Upper lobe of left lung (tissue), 6 donors: ENCODE measurements around the gene IPPK. TPM values are rescaled to one million over a fixed set of nuclear protein-coding genes. Genes with fewer than 3 reads are reported as not detected.

Experiments used
- ATAC-seq, 2 donors: fragments of 200-7000 bp; cut with Tn5 transposase; one replicate each; pipeline ENCODE4 v1.9.1; 2022; ENCODE audit warnings: mild to moderate bottlenecking in 2 of 2, moderate library complexity in 2 of 2; ENCODE audit not compliant: low FRiP score in 2 of 2
- DNase-seq, 2 donors: peaks; one replicate each; pipeline ENCODE4 v3.0.0-alpha.2; 2019 to 2020
- H3K27ac ChIP-seq, 4 donors: fragments of 200-600 bp; sonication (generic); one replicate each; pipeline ENCODE4 v1.5.1; 2016 to 2019
- H3K27me3 ChIP-seq, 4 donors: fragments of 200-600 bp; sonication (generic); one replicate each; pipeline ENCODE4 v1.5.1; 2017 to 2019
- H3K36me3 ChIP-seq, 4 donors: fragments of 200-600 bp; sonication (generic); one replicate each; pipeline ENCODE4 v1.5.1; 2016 to 2019
- H3K4me1 ChIP-seq, 4 donors: fragments of 200-600 bp; sonication (generic); one replicate each; pipeline ENCODE4 v1.5.1; 2018 to 2019
- H3K4me3 ChIP-seq, 4 donors: fragments of 200-600 bp; sonication (generic); one replicate each; pipeline ENCODE4 v1.5.1; 2017 to 2019; ENCODE audit warnings: mild to moderate bottlenecking in 2 of 4, moderate library complexity in 1 of 4
- H3K9me3 ChIP-seq, 4 donors: fragments of 200-600 bp; sonication (generic); one replicate each; pipeline ENCODE4 v1.5.1; 2018 to 2019
- EP300 ChIP-seq, 4 donors: sonication (generic); formaldehyde crosslinking; IDR thresholded peaks; one replicate each; pipeline ENCODE4 v1.5.1; 2017; ENCODE audit warnings: antibody characterized with exemption in 4 of 4, control low read depth in 2 of 4
- POLR2A ChIP-seq, 4 donors: fragments of 450-650 bp; IDR thresholded peaks; one replicate each; pipeline ENCODE4 v1.5.1; 2016 to 2017; ENCODE audit warnings: antibody characterized with exemption in 4 of 4, mild to moderate bottlenecking in 2 of 4
- POLR2AphosphoS5 ChIP-seq, 2 donors: sonication (generic); formaldehyde crosslinking; IDR thresholded peaks; one replicate each; pipeline ENCODE4 v1.5.1; 2017; ENCODE audit warnings: antibody characterized with exemption in 2 of 2
- WGBS, 2 donors: methylation state at CpG; one replicate each; pipeline ENCODE4 v1.1.5; 2017 to 2018; 5-methylcytosine and 5-hydroxymethylcytosine counted together
- total RNA-seq, 6 donors: library from RNA; depleted of rRNA in 4 of 6; stranded (reverse); fragments of >200 nt in 4 of 6; gene quantifications; one replicate each; pipeline versions ENCODE4 v1.1.0 to v1.2.1, GENCODE V29; 2016 to 2021
- TF ChIP-seq, protein P1 (sequence below), 6 experiments: fragments of 450-650 bp in 4 of 6; fragments of 200-600 bp in 2 of 6; sonication (generic) in 2 of 6; IDR thresholded peaks; one replicate each; pipeline ENCODE4 v1.5.1; 2016 to 2019; ENCODE audit warnings: antibody characterized with exemption in 6 of 6
- donor health status: DM: no; HTN: no; CAD: no; lungs with moderate emphysema.
- donor health status: DM: no; HTN: yes; CAD: no; lungs with severe emphysema.

The IPPK gene
- total RNA-seq, 6 donors from 2014 or later = 4.7 to 16.6 (median 6.5) TPM

DNA sequence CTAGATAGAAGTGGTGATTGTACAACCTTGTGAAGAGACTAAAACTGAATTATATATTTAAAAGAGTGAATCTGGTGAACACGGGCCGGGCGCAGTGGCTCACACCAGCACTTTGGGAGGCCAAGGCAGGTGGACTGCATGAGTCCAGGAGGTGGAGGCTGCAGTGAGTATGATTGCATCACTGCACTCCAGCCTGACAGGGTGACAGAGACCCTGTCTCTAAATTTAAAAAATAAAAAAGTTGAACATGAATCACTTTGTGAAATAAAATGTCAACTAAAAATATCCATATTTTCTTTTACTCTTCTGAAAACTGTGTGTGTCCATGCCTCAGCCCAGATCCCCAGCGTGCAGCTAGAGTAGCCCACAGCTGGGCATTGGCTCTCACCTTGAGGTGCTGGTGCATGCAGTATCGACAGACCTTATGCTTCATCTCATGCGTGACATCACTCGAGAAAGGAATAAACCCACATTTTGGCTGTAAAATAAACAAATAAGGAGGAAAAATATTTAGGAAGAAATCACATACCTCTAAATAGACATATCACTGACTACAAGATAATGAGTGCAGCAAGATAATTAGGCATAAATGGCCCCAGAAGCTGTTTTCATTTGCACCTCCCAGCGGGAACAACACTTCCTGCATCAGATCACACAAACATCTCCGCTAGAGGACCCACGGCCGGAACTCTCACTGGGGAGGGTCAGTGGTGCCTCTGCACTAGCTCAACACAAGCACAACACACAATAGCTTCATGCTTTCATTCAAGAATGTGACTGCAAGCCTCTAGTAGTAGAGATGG, 22.1 kb downstream of the IPPK start:
- WGBS, 2 donors = 94 to 97% methylated on average over 11 of the region's 11 CpGs
- H3K4me3 ChIP-seq = no peak overlapping the region
- H3K36me3 ChIP-seq = peaks cover 19 to 89% (median 70%) of the 10 kb centered on the region in 4 donors
- DNase-seq (no peak), ATAC-seq (no peak)
- H3K27ac ChIP-seq = no peak overlapping the region
- no peaks in the 10 kb centered on the region for H3K4me1 ChIP-seq
- TF ChIP-seq POLR2AphosphoS5 (IDR thresholded peaks at IDR 0.05) (no peak), POLR2A (IDR thresholded peaks at IDR 0.05) (no peak), EP300 (IDR thresholded peaks at IDR 0.05) (no peak)
- TF ChIP-seq, protein P1, sequence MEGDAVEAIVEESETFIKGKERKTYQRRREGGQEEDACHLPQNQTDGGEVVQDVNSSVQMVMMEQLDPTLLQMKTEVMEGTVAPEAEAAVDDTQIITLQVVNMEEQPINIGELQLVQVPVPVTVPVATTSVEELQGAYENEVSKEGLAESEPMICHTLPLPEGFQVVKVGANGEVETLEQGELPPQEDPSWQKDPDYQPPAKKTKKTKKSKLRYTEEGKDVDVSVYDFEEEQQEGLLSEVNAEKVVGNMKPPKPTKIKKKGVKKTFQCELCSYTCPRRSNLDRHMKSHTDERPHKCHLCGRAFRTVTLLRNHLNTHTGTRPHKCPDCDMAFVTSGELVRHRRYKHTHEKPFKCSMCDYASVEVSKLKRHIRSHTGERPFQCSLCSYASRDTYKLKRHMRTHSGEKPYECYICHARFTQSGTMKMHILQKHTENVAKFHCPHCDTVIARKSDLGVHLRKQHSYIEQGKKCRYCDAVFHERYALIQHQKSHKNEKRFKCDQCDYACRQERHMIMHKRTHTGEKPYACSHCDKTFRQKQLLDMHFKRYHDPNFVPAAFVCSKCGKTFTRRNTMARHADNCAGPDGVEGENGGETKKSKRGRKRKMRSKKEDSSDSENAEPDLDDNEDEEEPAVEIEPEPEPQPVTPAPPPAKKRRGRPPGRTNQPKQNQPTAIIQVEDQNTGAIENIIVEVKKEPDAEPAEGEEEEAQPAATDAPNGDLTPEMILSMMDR (IDR thresholded peaks at IDR 0.05) = no peak
- H3K27me3 ChIP-seq = no peaks in the 10 kb centered on the region
- H3K9me3 ChIP-seq = no peaks in the 10 kb centered on the region

DNA sequence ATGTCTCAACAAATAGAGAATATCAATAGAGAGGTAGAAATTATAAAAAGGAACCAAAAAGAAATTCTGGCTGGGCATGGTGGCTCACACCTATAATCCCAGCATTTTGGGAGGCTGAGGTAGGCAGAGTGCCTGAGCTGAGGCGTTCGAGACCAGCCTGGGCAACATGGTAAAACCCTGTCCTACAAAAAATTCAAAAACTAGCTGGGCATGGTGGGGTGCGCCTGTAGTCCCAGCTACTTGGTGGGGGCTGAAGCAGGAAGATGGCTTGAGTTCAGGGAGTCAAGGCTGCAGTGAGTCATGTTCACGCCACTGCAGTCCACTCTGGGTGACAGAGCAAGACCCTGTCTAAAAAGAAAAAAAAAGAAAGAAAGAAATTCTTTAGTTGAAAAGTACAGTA, 24.9 kb downstream of the IPPK start:
- Histone ChIP-seq H3K9me3 (no peaks in the 10 kb centered on the region), H3K4me1 (no peaks in the 10 kb centered on the region), H3K27ac (no peak overlapping the region), H3K36me3 (peaks cover 25 to 94% (median 81%) of the 10 kb centered on the region in 4 donors), H3K27me3 (no peaks in the 10 kb centered on the region), H3K4me3 (no peak overlapping the region)
- ATAC-seq (no peak), DNase-seq (no peak)
- TF ChIP-seq POLR2A (IDR thresholded peaks at IDR 0.05) (no peak), EP300 (IDR thresholded peaks at IDR 0.05) (no peak), POLR2AphosphoS5 (IDR thresholded peaks at IDR 0.05) (no peak)
- TF ChIP-seq, protein P1 (IDR thresholded peaks at IDR 0.05) = no peak
- WGBS, 2 donors = 95 to 97% methylated on average over 4 of the region's 4 CpGs

DNA sequence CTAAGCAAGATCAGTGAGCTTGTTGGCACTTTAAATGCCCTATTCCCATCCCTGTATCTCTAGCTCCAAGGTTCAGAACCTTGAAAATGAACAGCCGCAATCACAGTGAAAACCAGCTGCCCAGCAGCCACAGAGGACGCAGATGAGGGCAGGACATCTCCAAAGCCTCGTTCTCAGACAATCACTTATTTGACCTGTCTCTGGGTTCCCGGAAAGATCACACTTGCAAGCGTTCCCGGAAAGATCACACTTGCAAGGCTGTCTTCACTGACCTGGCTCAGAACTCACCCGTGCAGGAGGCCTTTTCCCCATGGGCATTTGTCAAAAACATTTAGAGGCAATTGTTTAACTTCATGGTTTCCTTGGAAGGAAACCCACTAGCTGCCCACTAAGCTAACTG, 25.7 kb downstream of the IPPK start:
- 88 to 95% methylated on average over 7 of the region's 7 CpGs for WGBS, 2 donors
- H3K4me1 ChIP-seq = no peaks in the 10 kb centered on the region
- H3K27me3 ChIP-seq = no peaks in the 10 kb centered on the region
- peaks cover 25 to 99% (median 84%) of the 10 kb centered on the region in 4 donors for H3K36me3 ChIP-seq
- H3K4me3 ChIP-seq = no peak overlapping the region
- H3K9me3 ChIP-seq = no peaks in the 10 kb centered on the region
- TF ChIP-seq, protein P1 (IDR thresholded peaks at IDR 0.05) = no peak
- TF ChIP-seq POLR2A (IDR thresholded peaks at IDR 0.05) (no peak), EP300 (IDR thresholded peaks at IDR 0.05) (no peak)
- H3K27ac ChIP-seq = no peak overlapping the region
- no peak for ATAC-seq
- no peak for DNase-seq

DNA sequence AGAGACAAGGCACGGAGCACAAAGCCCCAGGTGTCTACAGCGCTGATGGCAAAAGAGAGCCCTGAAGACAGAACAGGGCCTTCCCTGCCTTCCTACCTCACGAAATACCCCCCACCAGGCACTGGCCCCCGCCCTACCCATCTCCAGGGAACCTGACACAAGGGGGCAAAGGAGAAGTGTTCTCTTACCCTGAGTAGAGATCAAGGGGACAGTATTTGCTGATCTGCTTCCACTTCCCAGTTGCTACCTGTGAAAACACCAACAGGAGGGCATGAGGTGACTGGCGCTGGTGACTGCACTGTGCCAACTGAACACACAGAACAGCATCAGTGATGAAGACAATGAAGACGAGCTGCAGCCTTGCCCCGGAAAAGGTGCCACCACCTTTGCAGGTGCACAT, 27.4 kb downstream of the IPPK start:
- H3K36me3 ChIP-seq = peaks cover 30 to 97% (median 85%) of the 10 kb centered on the region in 4 donors
- no peak for DNase-seq

More for the DNA sequence above, 27.4 kb downstream of the IPPK start:
- H3K27me3 ChIP-seq = no peaks in the 10 kb centered on the region
- TF ChIP-seq POLR2AphosphoS5 (IDR thresholded peaks at IDR 0.05) = no peak
- TF ChIP-seq, protein P1 (IDR thresholded peaks at IDR 0.05) = no peak
- no peak for TF ChIP-seq EP300 (IDR thresholded peaks at IDR 0.05)
- no peak for TF ChIP-seq POLR2A (IDR thresholded peaks at IDR 0.05)
- no peak overlapping the region for H3K27ac ChIP-seq
- no peaks in the 10 kb centered on the region for H3K4me1 ChIP-seq
- H3K9me3 ChIP-seq = no peaks in the 10 kb centered on the region
- ATAC-seq = no peak
- no peak overlapping the region for H3K4me3 ChIP-seq
- 96 to 100% methylated on average over 3 to 7 of the region's 7 CpGs for WGBS, 2 donors
